RWPE2 (cell line): ENCODE measurements around the gene ELP4.

Source experiments
- ATAC-seq: fragments of 200-7000 bp; cut with Tn5 transposase; 3 replicates; pipeline ENCODE4 v1.9.1; 2021; ENCODE audit warnings: low read depth
- DNase-seq: peaks from one replicate; pipeline ENCODE4 v3.0.0-alpha.2; 2020; ENCODE audit warnings: low spot score
- H3K27ac ChIP-seq: fragments of 450-650 bp; 2 replicates; pipeline ENCODE4 v1.5.1; 2017; ENCODE audit warnings: mild to moderate bottlenecking; ENCODE audit not compliant: poor library complexity, severe bottlenecking
- H3K27me3 ChIP-seq: fragments of 250-450 bp; sonication (Bioruptor Pico); 2 replicates; pipeline ENCODE4 v1.5.1; 2021; ENCODE audit warnings: mild to moderate bottlenecking, moderate library complexity; ENCODE audit not compliant: insufficient read depth, poor library complexity, severe bottlenecking
- H3K36me3 ChIP-seq: fragments of 250-450 bp; sonication (Bioruptor Pico); 2 replicates; pipeline ENCODE4 v1.5.1; 2020; ENCODE audit warnings: low read depth, mild to moderate bottlenecking, moderate library complexity
- H3K4me1 ChIP-seq: fragments of 250-450 bp; sonication (Bioruptor Pico); 2 replicates; pipeline ENCODE4 v1.5.1; 2021; ENCODE audit warnings: mild to moderate bottlenecking, moderate library complexity; ENCODE audit not compliant: insufficient read depth, poor library complexity, severe bottlenecking
- H3K4me3 ChIP-seq: fragments of 250-450 bp; sonication (Bioruptor Pico); 2 replicates; pipeline ENCODE4 v1.5.1; 2021; ENCODE audit warnings: mild to moderate bottlenecking, moderate library complexity; ENCODE audit not compliant: severe bottlenecking
- H3K9me3 ChIP-seq: fragments of 250-450 bp; sonication (Bioruptor Pico); 2 replicates; pipeline ENCODE4 v1.5.1; 2021; ENCODE audit warnings: mild to moderate bottlenecking, moderate library complexity; ENCODE audit not compliant: severe bottlenecking
- CTCF ChIP-seq: fragments of 450-650 bp; IDR thresholded peaks from one replicate; pipeline ENCODE4 v1.5.1; 2017; ENCODE audit warnings: mild to moderate bottlenecking, moderate library complexity; ENCODE audit not compliant: poor library complexity, severe bottlenecking

Gene ELP4

GRCh38 chr11:31699066-31699465 is 189.5 kb downstream of the ELP4 start:
- H3K36me3 ChIP-seq: no peaks in the 10 kb centered on the region
- no peaks in the 10 kb centered on the region for H3K27me3 ChIP-seq
- DNase-seq: no peak
- no peaks in the 10 kb centered on the region for H3K4me1 ChIP-seq
- ATAC-seq: no peak
- no peak overlapping the region for H3K4me3 ChIP-seq
- H3K27ac ChIP-seq: no peak overlapping the region
- no peaks in the 10 kb centered on the region for H3K9me3 ChIP-seq
- no peak for TF ChIP-seq CTCF

GRCh38 chr11:31702966-31703365 is 193.4 kb downstream of the ELP4 start:
- Histone ChIP-seq H3K4me3 (no peak overlapping the region), H3K27ac (no peak overlapping the region), H3K36me3 (no peaks in the 10 kb centered on the region), H3K9me3 (no peaks in the 10 kb centered on the region), H3K27me3 (no peaks in the 10 kb centered on the region), H3K4me1 (no peaks in the 10 kb centered on the region)
- no peak for DNase-seq
- no peak for TF ChIP-seq CTCF
- ATAC-seq: 0 out of 3 replicates have a peak, but pooled peaks have one; percentile 33

- Histone ChIP-seq H3K4me1 (peaks cover 3% of the 10 kb centered on the region), H3K36me3 (no peaks in the 10 kb centered on the region), H3K27me3 (no peaks in the 10 kb centered on the region), H3K9me3 (no peaks in the 10 kb centered on the region), H3K27ac (no peak overlapping the region), H3K4me3 (no peak overlapping the region)
- TF ChIP-seq CTCF: no peak
- DNase-seq: no peak
- ATAC-seq: no peak
These were observed 196.8 kb downstream of the ELP4 start for GRCh38 chr11:31706357-31706756.

GRCh38 chr11:31711137-31711536 is 201.6 kb downstream of the ELP4 start:
- no peaks in the 10 kb centered on the region for H3K9me3 ChIP-seq
- no peak for TF ChIP-seq CTCF
- DNase-seq (no peak), ATAC-seq (peak; percentile 52; the same call in 1 of the 3 replicates)
- H3K4me3 ChIP-seq: no peak overlapping the region
- H3K4me1 ChIP-seq: peaks cover 3% of the 10 kb centered on the region
- no peak overlapping the region for H3K27ac ChIP-seq
- H3K27me3 ChIP-seq: no peaks in the 10 kb centered on the region
- H3K36me3 ChIP-seq: no peaks in the 10 kb centered on the region

- TF ChIP-seq CTCF: no peak
- Histone ChIP-seq H3K9me3 (no peaks in the 10 kb centered on the region), H3K27me3 (no peaks in the 10 kb centered on the region), H3K27ac (no peak overlapping the region), H3K4me1 (peaks cover 3% of the 10 kb centered on the region), H3K4me3 (no peak overlapping the region), H3K36me3 (no peaks in the 10 kb centered on the region)
- no peak for DNase-seq
- no peak for ATAC-seq
These were observed 203.3 kb downstream of the ELP4 start for GRCh38 chr11:31712851-31713250.
